Neural progenitor cell (in vitro differentiated cells): ENCODE data around the gene ZNF618. TPM values are rescaled to one million over a fixed set of nuclear protein-coding genes. Genes with fewer than 3 reads are reported as not detected.

Experiments used
- DNase-seq: peaks from one replicate; pipeline ENCODE4 v3.0.0-alpha.2; 2016; ENCODE audit warnings: low spot score
- H2AFZ ChIP-seq: fragments of 200-600 bp; sonication (generic); replicated peaks from 2 replicates; pipeline ENCODE4 v1.6.1; 2016; ENCODE audit warnings: antibody characterized with exemption
- H3F3A ChIP-seq: fragments of 200-600 bp; sonication (generic); 2 replicates; pipeline ENCODE4 v1.6.1; 2016; ENCODE audit warnings: antibody characterized with exemption, low read depth
- H3K27ac ChIP-seq: fragments of 200-600 bp; sonication (generic); 2 replicates; pipeline ENCODE4 v1.5.1; 2016; ENCODE audit warnings: mild to moderate bottlenecking
- H3K27me3 ChIP-seq: fragments of 200-600 bp; sonication (generic); 2 replicates; pipeline ENCODE4 v1.6.1; 2016; ENCODE audit warnings: mild to moderate bottlenecking, moderate library complexity
- H3K36me3 ChIP-seq: fragments of 200-600 bp; sonication (generic); 2 replicates; pipeline ENCODE4 v1.5.1; 2016
- H3K4me1 ChIP-seq: fragments of 200-600 bp; sonication (generic); 2 replicates; pipeline ENCODE4 v1.6.1; 2016; ENCODE audit warnings: mixed run types
- H3K4me2 ChIP-seq: fragments of 200-600 bp; sonication (generic); 2 replicates; pipeline ENCODE4 v1.6.1; 2016
- H3K4me3 ChIP-seq: fragments of 200-600 bp; sonication (generic); 2 replicates; pipeline ENCODE4 v1.5.1; 2016
- H3K79me2 ChIP-seq: fragments of 200-600 bp; sonication (generic); 2 replicates; pipeline ENCODE4 v1.6.1; 2016; ENCODE audit warnings: low read depth
- H3K9ac ChIP-seq: fragments of 200-600 bp; sonication (generic); 2 replicates; pipeline ENCODE4 v1.6.1; 2016
- H3K9me3 ChIP-seq: fragments of 200-600 bp; sonication (generic); 2 replicates; pipeline ENCODE4 v1.5.1; 2016; ENCODE audit warnings: low read depth
- H4K20me1 ChIP-seq: fragments of 200-600 bp; sonication (generic); 2 replicates; pipeline ENCODE4 v1.6.1; 2016; ENCODE audit warnings: low read depth
- H3K27ac Mint-ChIP-seq: 3 replicates; pipeline ENCODE4 v1.8.0; 2021; ENCODE audit warnings: mixed read lengths
- H3K27me3 Mint-ChIP-seq: 2 replicates; pipeline ENCODE4 v1.8.0; 2022; ENCODE audit warnings: low read depth, mild to moderate bottlenecking, inconsistent platforms, moderate library complexity, mixed read lengths; ENCODE audit not compliant: insufficient read depth
- H3K36me3 Mint-ChIP-seq: 3 replicates; pipeline ENCODE4 v1.8.0; 2021; ENCODE audit warnings: mixed read lengths
- H3K4me1 Mint-ChIP-seq: 3 replicates; pipeline ENCODE4 v1.8.0; 2021; ENCODE audit warnings: mixed read lengths
- H3K4me3 Mint-ChIP-seq: 3 replicates; pipeline ENCODE4 v1.8.0; 2021; ENCODE audit warnings: mild to moderate bottlenecking, moderate library complexity, mixed read lengths
- H3K9me3 Mint-ChIP-seq: 3 replicates; pipeline ENCODE4 v1.8.0; 2020; ENCODE audit warnings: mixed read lengths
- CTCF ChIP-seq: fragments of 200-600 bp; sonication (generic); IDR thresholded peaks from 2 replicates; pipeline ENCODE4 v1.5.1; 2017; ENCODE audit warnings: antibody characterized with exemption, mild to moderate bottlenecking
- EZH2 ChIP-seq: fragments of 200-600 bp; sonication (generic); IDR thresholded peaks from 2 replicates; pipeline ENCODE4 v1.6.1; 2017; ENCODE audit warnings: antibody characterized with exemption, mild to moderate bottlenecking, moderate library complexity
- EZH2phosphoT487 ChIP-seq: fragments of 200-600 bp; sonication (generic); IDR thresholded peaks from 2 replicates; pipeline ENCODE4 v1.6.1; 2017; ENCODE audit warnings: antibody characterized with exemption
- total RNA-seq: library from RNA; depleted of rRNA; stranded (reverse); fragments of >200 nt; gene quantifications from 2 replicates; pipeline ENCODE4 v1.2.3, GENCODE V29; 2015; ENCODE audit warnings: low replicate concordance

The ZNF618 gene
- total RNA-seq, 1 donor from 2014 or later = 10.5 TPM

GRCh38 chr9:114023961-114024360, 147.9 kb downstream of the ZNF618 start:
- no peaks in the 10 kb centered on the region for H3K4me1 Mint-ChIP-seq

GRCh38 chr9:114025196-114025753, 149.2 kb downstream of the ZNF618 start:
- TF ChIP-seq EZH2phosphoT487 (no peak), CTCF (no peak), EZH2 (no peak)
- Histone ChIP-seq H3K9ac (no peak overlapping the region), H3K4me2 (no peak overlapping the region), H3K36me3 (peaks cover 14% of the 10 kb centered on the region), H3K79me2 (no peaks in the 10 kb centered on the region), H3K4me3 (no peak overlapping the region), H3F3A (no peaks in the 10 kb centered on the region), H3K27ac (no peak overlapping the region), H3K27me3 (no peaks in the 10 kb centered on the region), H3K4me1 (no peaks in the 10 kb centered on the region), H2AFZ (no peak overlapping the region), H4K20me1 (no peaks in the 10 kb centered on the region), H3K9me3 (peaks cover 9% of the 10 kb centered on the region)
- H3K4me1 Mint-ChIP-seq = no peaks in the 10 kb centered on the region
- no peak for DNase-seq
- H3K4me3 Mint-ChIP-seq = no peak overlapping the region
- H3K9me3 Mint-ChIP-seq = peaks cover 35% of the 10 kb centered on the region
- no peaks in the 10 kb centered on the region for H3K27me3 Mint-ChIP-seq
- no peak overlapping the region for H3K27ac Mint-ChIP-seq
- H3K36me3 Mint-ChIP-seq = peaks cover 53% of the 10 kb centered on the region

More at GRCh38 chr9:114023961-114024360, 147.9 kb downstream of the ZNF618 start:
- DNase-seq = no peak
- no peak overlapping the region for H3K4me3 ChIP-seq
- peaks cover 9% of the 10 kb centered on the region for H3K9me3 ChIP-seq
- no peaks in the 10 kb centered on the region for H4K20me1 ChIP-seq
- no peak overlapping the region for H3K27ac Mint-ChIP-seq
- peaks cover 60% of the 10 kb centered on the region for H3K36me3 Mint-ChIP-seq
- H2AFZ ChIP-seq = no peak overlapping the region
- no peak for TF ChIP-seq EZH2phosphoT487
- no peak for TF ChIP-seq EZH2
- no peak overlapping the region for H3K9ac ChIP-seq
- peaks cover 14% of the 10 kb centered on the region for H3K36me3 ChIP-seq
- no peaks in the 10 kb centered on the region for H3F3A ChIP-seq
- H3K4me2 ChIP-seq = no peak overlapping the region
- no peak overlapping the region for H3K4me3 Mint-ChIP-seq
- peaks cover 38% of the 10 kb centered on the region for H3K9me3 Mint-ChIP-seq
- no peaks in the 10 kb centered on the region for H3K79me2 ChIP-seq
- no peaks in the 10 kb centered on the region for H3K4me1 ChIP-seq
- H3K27me3 Mint-ChIP-seq = no peaks in the 10 kb centered on the region
- H3K27ac ChIP-seq = no peak overlapping the region
- H3K27me3 ChIP-seq = no peaks in the 10 kb centered on the region

- Histone ChIP-seq H4K20me1 (no peaks in the 10 kb centered on the region), H3K79me2 (no peaks in the 10 kb centered on the region), H3K9me3 (peaks cover 9% of the 10 kb centered on the region), H3K9ac (no peak overlapping the region), H3F3A (no peaks in the 10 kb centered on the region), H2AFZ (no peak overlapping the region), H3K36me3 (peaks cover 14% of the 10 kb centered on the region), H3K4me2 (no peak overlapping the region), H3K4me3 (no peak overlapping the region), H3K27me3 (no peaks in the 10 kb centered on the region), H3K27ac (no peak overlapping the region), H3K4me1 (no peaks in the 10 kb centered on the region)
- TF ChIP-seq EZH2phosphoT487 (no peak), CTCF (no peak), EZH2 (no peak)
- Mint-ChIP-seq H3K36me3 (peaks cover 50% of the 10 kb centered on the region), H3K27me3 (no peaks in the 10 kb centered on the region), H3K9me3 (peaks cover 35% of the 10 kb centered on the region), H3K4me1 (no peaks in the 10 kb centered on the region), H3K27ac (no peak overlapping the region), H3K4me3 (no peak overlapping the region)
- DNase-seq = no peak
Measured at GRCh38 chr9:114025760-114026159, 149.7 kb downstream of the ZNF618 start.

GRCh38 chr9:114026335-114026734, 150.2 kb downstream of the ZNF618 start:
- H3K36me3 Mint-ChIP-seq = peaks cover 48% of the 10 kb centered on the region
- no peak overlapping the region for H3K27ac Mint-ChIP-seq

More at GRCh38 chr9:114026335-114026734, 150.2 kb downstream of the ZNF618 start:
- Histone ChIP-seq H3K4me3 (no peak overlapping the region), H4K20me1 (no peaks in the 10 kb centered on the region), H3K4me2 (no peak overlapping the region), H3F3A (no peaks in the 10 kb centered on the region), H3K36me3 (peaks cover 14% of the 10 kb centered on the region), H3K9me3 (peaks cover 9% of the 10 kb centered on the region), H3K9ac (no peak overlapping the region), H3K79me2 (no peaks in the 10 kb centered on the region), H3K27me3 (no peaks in the 10 kb centered on the region), H3K4me1 (no peaks in the 10 kb centered on the region), H3K27ac (no peak overlapping the region), H2AFZ (no peak overlapping the region)
- H3K4me3 Mint-ChIP-seq = no peak overlapping the region
- H3K27me3 Mint-ChIP-seq = no peaks in the 10 kb centered on the region
- peaks cover 35% of the 10 kb centered on the region for H3K9me3 Mint-ChIP-seq
- DNase-seq = no peak
- TF ChIP-seq EZH2phosphoT487 (no peak), CTCF (no peak), EZH2 (no peak)
- H3K4me1 Mint-ChIP-seq = no peaks in the 10 kb centered on the region
